ENCODE data around the gene SLC12A9.

DNA sequence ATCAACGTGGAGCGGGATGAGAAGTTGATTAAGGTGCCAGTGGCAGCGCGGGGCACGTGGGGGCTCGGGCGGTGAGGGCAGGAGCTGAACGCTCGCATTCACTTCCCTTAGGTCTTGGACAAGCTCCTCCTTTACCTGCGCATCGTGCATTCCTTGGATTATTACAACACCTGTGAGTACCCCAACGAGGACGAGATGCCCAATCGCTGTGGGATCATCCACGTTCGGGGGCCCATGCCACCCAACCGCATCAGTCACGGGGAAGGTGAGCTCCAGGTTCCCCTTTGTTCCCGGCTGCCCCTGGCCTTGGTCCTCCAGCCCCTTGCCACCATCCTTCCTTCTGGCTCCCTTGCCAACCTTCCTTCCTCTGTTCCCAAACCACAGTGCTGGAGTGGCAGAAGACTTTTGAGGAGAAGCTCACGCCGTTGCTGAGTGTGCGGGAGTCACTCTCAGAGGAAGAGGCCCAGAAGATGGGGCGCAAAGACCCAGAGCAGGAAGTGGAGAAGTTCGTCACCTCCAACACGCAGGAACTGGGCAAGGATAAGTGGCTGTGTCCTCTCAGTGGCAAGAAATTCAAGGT lies 34.5 kb downstream of the SLC12A9 start:
- TF ChIP-seq, protein P1, sequence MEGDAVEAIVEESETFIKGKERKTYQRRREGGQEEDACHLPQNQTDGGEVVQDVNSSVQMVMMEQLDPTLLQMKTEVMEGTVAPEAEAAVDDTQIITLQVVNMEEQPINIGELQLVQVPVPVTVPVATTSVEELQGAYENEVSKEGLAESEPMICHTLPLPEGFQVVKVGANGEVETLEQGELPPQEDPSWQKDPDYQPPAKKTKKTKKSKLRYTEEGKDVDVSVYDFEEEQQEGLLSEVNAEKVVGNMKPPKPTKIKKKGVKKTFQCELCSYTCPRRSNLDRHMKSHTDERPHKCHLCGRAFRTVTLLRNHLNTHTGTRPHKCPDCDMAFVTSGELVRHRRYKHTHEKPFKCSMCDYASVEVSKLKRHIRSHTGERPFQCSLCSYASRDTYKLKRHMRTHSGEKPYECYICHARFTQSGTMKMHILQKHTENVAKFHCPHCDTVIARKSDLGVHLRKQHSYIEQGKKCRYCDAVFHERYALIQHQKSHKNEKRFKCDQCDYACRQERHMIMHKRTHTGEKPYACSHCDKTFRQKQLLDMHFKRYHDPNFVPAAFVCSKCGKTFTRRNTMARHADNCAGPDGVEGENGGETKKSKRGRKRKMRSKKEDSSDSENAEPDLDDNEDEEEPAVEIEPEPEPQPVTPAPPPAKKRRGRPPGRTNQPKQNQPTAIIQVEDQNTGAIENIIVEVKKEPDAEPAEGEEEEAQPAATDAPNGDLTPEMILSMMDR (conservative IDR thresholded peaks at IDR 0.05; ENCODE audit: low read depth, low read length) = no peak
- TF ChIP-seq EZH2 (IDR thresholded peaks at IDR 0.05; ENCODE audit: borderline replicate concordance, low read depth, low read length, poor library complexity, severe bottlenecking) = no peak

Measured in A673 (cell line).